T1000 (cell line): Measurements from ENCODE around the gene YY1.
"Not testable (repeated sequence)": the region's sequence is repeated elsewhere in the genome, so short reads cannot be mapped to it uniquely, and the experiment has no call there.

Source experiments
- DNase-seq: peaks from one replicate; lab custom pipeline; 2025; ENCODE audit warnings: mixed read lengths; lab: John Stamatoyannopoulos, UW

YY1 gene

DNA sequence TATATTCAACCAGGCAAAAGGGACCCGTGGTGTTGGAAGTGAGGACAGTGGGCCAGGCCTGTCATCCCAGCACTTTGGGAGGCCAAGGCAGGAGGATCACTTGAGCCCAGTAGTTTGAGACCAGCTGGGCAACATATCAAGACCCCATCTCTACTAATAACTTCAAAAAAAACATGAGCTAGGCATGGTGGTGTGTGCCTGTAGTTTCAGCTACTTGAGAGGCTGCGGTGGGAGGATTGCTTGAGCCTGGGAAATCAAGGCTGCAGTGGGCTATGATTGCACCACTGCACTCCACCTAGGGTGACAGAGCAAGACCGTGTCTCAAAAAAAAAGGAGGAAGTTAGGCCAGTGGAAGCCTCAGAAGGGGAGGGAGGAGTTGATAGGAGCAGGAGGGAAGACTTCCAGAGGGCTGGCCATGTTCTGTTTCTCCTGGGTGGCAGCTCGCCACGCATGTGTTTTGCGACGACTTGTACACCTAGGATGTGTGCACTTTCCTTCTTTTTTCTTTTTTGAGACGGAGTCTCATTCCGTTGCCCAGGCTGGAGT, 57.2 kb downstream of the YY1 start:
- DNase-seq: no peak

DNA sequence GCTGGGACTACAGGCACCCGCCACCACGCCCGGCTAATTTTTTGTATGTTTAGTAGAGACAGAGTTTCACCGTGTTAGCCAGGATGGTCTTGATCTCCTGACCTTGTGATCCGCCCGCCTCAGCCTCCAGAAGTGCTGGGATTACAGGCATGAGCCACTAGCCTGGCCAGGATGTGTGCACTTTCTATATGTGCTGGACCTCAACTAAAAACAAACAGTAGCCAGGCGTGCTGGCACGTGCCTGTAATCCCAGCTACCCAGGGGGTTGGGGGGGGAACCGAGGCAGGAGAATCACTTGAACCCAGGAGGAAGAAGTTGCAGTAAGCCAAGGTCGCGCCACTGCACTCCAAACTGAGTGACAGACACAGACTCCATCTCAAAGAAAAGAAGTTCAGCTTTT, 57.8 kb downstream of the YY1 start:
- DNase-seq: not testable (repeated sequence)

DNA sequence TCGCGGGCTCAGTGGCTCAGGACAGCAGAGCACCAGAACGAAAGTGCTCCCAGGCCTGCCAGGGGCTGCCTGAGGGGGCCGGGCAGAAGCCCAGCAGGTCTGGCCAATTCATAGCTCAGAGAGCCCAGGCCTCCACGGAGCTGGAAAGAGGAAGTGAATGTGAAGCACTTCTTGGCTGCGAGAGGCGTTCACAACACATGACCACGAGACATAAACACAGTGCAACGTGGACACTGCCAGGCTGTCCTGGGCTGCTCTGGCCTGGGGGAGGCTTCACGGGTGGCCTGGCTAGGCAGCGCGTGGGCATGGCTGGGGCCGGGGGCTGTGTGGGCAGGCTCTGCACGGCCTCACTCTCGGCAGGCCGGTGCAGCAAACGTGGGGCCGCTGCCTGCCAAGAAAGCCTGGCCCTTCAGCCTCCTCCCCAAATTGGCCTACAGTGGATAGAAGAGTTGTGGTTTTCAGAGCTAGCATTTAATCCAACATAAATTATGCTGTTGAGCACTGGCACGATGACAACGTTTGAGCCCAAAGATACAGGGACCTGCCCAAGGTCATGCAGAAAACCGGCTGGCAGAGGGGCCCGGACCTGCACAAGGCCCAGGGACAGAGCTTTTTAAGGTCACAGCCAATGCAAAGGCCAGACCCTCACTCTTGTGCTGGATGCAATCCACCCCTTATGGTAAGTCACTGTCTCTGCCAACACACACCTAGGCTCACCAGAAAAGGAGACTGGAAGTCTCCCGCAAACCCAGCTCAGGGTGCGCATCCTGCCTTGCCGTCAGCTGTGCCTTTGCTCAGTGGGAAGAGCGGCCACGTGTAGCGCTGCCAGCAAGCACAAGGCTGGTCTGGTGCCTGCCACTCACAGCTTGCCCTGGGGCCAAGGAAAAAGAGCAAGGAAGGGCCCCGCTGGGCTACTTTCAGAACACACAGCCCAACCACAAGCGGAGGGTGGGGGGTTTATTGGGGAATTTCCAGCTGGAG, 58.7 kb downstream of the YY1 start:
- DNase-seq: no peak

DNA sequence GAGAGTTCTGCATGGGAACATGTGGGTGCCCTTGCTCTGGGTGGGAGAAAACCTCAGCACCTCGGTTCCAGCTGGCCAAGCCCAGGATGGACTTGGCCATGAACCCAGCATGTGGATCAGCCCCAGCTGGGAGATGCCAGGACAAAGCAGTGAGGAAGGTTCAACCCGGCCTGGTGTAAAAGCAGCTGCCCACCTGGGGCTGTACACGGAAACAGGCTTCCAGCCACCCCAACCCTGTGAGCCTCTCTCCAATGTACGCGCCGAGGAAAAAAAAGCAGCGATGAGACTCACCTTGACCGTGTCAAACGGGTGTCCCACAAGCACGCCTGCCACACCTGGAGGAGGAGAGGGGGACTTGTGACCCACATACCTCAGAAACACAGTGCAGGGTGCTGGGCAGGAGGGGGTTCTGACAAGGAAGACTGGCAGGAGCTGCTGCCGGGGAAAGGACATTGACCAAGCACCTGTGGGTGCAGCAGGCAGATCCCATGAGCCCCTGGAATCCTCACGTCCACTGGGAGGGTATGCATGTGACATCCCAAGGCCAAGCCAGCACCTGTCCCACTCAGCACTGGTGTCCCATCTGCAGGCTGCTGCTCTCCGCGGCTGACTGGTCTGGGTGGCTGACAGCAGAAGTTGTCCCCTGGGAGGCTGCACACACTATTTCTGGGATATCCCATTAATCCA, 59.8 kb downstream of the YY1 start:
- DNase-seq: no peak

DNA sequence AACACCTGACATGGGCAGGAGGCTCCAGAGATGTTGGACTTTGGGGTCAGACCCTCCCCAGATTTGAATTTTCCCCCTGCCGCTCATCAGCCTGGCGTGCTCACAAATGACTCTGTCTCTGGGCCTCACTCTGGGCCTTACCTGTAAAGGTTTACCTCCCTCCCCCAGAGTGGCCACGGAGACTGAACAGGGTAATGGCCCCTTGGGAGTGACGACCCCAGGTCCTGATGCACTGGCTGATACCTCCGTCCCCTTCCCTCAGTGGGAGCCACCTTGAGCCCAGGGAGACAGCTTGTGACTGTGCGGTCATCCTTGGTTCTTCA, 60.3 kb downstream of the YY1 start:
- no peak for DNase-seq

DNA sequence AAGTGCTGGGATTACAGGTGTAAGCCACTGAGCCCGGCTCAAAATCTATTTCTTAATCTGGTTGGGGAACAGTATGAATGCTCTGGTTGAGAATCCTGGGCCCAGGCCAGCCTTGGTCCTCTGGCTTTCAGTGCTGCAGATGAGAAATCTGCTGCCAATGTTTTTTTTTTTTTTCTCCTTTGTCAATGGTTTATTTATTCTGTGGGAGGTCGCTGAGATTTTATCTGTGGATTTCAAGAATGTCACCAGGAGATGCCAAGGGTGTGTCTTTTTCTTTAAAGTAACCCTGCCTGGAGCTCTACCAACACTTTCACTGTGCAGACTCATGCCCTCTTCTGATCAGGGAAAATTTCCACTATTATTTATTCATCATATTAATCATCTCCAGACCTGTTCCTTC, 63.7 kb downstream of the YY1 start:
- no peak for DNase-seq

DNA sequence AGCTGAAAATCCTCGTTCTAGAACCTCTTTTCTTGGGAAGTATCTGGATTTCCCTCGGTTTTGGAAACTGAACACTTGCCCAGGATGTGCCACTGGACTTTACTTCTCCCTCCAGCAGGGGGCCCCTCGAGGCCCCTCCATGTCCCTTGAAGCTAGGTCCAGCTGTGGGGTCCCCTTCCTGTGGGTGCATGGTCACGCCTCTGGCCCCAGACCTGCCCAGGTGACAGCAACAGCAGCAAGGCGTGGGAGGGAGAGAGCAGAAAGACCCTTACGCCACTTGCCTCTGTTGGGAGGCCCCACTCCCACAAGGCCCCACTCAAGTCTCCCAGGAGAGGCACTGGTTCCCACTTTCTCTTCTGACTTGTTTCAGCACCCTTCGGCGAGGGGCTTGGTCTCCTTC, 64.2 kb downstream of the YY1 start:
- DNase-seq: no peak

DNA sequence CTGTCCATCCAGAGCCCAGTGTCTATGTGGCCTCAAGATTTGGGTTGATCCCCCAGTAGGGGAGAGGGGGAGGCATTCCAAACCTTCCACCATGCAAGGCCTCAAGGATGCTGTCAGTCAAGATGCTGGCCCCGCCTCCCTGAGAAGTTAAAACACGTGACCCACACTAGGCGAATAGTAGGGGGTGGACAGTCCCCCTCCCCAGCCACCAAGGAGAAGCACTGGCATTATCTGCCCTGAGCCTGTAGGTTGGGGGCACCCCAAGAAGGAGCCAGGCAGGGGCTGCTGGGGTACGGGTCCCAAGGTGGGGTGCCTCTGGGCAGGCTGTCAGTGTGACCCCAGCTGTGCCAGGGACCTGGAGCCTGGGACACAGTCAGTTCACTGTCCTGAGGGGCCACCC, 65.0 kb downstream of the YY1 start:
- no peak for DNase-seq

DNA sequence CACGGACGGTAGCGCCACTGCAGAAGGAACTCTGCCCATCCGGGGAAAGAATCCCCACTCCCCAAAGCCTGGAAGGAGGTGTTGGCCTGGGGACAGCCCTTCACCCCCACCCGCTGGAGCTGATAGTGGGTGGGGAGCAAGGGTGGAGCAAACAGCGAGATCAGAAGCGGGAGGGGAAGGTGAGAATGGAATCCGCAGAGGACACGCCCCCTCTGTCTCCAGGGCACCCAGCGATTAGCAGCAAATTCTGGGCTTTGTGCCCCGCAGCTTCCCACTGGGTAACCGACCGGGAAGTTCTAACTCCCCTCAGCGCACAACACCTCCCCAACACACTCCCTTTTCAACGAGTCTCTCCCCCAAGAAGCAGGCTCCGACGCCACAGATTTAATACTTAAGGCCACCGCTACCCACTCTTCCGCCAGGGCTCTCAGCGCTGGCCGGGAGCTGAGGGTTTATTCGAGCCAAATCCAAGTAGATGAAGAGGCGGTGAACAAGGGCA, 65.9 kb downstream of the YY1 start:
- no peak for DNase-seq

DNA sequence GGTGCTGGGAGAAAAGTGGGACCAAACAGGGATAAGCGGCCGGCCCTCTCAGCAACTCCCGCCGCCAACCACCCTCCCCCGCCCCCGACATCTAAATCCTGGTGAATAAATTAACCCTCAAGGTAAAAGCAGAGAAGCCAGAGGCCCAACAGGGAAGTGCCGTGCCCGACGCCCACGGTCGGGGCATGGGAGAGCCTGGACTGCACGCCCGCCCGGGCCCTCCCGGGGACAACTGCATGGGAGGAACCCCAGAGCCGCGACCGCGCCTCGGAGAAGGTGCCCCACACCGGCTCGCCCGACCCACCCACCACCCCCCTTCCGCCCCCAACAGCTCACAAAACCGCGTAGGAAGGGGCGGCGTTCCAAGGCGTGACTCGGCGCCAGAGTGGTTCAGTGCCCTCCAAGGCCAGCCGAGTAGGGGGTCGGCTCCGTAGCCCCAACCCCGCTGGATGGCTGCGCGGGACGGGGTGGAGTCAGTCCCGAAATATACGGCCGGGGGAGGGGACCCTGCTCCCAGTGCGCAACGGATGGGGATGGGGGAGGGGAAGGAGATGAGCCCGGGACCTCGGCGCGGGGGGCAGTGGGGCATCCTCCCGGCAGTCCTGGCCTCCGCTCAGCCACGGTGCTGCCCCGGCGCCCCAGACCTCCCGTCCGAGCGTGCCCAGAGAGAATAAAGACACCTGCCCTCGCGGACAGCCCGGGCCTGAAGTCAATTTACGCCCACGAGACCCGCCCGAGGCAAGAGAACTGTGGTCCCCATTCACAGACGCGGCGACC, 66.6 kb downstream of the YY1 start:
- no peak for DNase-seq

DNA sequence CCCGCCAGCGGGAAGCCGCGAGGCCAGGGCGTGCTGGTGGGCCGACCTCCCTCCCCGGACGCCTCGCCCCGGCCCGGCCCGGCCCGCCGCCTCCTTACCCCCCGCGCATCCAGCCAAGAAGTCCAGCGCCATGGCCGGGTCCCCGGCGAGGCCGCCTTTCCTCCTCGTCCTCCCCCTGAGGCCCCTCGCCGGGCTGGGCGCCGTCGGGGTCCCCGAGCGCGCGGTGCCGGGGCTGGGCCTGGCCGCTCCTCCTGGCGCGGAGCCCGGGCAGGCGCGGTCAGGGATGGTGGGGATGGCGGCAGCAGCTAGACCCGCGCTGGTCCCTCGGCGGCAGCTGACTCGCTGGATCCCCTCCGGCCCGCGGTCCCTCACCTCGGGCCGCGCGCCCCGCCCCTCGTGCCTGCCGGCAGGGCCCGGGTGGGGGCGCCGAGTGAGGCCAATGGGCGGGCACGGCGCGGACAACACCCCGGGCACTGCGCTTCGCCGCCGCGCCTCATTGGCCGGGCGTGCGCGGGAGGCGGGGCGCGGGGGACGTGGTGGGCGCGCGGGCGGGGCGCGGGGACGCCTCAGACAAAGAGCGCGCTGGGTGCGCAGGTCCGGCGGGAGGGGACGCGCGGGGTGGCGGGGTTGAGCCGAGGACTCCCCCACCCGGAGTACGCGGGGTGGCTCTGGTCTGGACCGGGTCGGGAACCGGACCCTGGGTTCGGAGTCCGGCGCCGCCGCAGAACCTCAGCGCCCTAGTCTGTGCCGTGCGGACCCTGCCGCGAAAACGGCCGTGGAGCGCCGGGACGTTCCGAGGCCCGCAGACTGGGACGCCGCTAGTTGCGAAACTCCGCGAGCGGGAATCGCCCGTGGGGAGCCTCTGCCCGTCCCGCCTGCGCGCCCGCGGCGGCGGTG, 67.4 kb downstream of the YY1 start, which contains the start of gene SLC25A29:
SLC25A29 (minus strand) TSS at position 344 of the 897 bp plus-strand sequence; CDS start at position 132, 212 bp downstream.
- peak; percentile 67 for DNase-seq

DNA sequence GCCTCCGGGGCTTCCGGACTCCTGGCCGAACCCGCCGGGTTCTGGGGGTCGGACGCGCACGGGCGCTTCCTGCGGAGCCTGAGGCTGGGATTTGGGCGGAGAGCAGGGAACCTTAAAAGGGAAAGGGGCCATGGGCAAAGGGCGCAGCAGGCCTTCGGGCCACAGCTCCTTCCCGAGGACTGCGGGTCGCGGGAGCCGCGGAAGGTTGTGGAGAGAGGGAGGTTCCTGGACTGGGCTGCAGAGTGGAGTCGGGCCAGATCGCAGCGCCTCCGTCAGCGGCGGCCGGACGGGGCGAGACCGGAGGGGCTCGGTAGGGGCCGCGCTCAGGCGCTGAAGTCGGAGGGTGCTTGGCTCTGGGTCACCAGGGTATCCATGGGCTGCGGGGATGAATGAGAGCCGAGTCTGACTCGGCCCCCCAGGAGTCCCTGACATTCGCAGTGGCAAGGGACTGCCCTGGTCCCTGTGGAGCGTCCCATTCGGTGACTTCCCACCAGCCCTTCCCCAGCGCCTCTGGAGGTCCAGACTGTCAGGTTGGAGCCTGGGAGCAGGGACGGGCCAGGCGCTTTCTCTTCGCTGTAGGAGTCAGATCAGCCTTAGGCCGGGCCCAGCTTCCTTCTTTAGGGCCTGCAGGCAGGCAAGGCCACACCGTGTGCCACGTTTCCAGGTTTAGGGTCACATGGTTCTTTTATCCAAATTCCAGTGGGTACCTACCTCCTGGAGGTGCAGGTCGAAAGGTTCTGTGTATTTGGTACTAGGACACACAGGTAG, 68.2 kb downstream of the YY1 start:
- DNase-seq: no peak

DNA sequence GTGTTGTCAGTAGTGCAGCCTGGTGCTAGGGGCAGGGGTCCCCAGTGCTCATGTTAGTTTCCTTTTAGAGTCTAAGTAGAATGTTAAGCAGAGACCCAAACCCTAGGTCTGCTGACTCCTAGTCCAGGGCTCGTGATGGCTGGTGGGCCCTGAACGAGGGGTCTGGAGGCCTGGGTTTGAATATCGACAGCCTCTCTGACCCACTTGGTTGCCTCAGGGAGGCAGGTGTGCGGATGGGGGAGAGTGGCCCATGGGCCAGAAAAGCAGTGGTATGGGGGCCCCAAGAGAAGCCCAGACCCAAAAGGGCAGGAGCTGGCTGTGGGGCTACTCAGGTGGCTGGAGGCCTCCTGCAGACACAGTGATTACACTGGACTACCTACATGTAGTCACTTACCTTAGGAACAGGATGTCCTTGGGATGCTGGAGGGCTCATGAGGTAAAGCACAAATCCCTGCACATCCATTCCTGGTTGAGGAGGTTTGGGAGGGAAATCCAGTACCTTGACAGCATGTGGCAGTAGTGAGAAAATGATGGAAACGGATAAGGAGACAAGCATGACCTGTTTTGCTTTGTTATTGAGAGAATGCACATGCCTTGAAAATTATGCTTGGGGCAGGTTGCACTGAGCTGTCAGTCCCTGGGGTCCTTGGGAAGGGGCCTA, 69.0 kb downstream of the YY1 start:
- no peak for DNase-seq

DNA sequence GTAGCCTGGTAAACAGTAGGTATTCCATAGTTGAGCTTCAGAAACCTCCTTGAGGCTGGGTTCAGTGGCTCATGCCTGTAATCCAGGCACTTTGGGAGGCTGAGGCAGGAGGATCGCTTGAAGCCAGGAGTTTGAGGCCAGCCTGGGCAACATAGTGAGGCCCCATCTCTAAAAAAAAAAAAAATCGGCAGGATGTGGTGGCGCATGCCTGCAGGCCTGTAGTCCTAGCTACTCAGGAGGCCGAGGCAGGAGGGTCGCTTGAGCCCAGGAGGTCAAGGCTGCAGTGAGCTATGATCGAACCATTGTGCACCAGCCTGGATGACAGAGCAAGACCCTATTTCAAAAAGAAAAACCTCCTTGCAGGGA, 69.5 kb downstream of the YY1 start:
- DNase-seq: not testable (repeated sequence)

DNA sequence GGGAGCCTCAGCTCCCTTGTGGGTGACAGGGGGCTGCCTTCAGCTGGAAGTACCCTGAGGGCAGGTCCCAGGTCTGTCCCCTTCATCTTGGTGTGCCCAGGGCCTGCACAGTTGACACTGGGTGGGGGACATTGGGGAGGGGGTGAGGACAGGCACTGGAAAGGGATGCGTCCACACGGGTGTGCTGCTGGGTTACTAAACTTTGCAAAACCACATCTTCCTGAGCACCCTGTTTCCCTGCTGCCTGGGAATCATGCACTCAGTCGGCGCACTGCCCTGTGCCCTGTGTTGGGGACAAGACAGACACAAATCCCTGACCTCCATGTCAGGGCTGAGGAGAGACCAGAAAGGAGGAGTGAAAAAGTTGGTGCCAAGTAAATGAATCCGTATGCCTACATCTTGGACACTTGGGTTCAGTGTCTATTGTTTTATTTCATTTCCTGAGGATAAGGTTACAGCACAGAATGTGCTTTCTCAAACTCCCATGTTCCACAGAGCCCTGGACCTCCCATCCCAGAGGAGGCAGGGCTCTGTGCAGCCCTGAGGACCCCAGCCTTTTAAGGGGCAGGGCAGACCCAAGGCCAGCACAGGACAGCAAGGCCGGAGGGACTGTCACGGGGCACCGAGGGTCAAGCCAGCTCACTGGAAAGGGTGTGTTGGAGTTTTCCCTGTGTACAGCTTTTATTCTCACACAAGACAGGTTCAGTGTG, 70.2 kb downstream of the YY1 start:
- no peak for DNase-seq

DNA sequence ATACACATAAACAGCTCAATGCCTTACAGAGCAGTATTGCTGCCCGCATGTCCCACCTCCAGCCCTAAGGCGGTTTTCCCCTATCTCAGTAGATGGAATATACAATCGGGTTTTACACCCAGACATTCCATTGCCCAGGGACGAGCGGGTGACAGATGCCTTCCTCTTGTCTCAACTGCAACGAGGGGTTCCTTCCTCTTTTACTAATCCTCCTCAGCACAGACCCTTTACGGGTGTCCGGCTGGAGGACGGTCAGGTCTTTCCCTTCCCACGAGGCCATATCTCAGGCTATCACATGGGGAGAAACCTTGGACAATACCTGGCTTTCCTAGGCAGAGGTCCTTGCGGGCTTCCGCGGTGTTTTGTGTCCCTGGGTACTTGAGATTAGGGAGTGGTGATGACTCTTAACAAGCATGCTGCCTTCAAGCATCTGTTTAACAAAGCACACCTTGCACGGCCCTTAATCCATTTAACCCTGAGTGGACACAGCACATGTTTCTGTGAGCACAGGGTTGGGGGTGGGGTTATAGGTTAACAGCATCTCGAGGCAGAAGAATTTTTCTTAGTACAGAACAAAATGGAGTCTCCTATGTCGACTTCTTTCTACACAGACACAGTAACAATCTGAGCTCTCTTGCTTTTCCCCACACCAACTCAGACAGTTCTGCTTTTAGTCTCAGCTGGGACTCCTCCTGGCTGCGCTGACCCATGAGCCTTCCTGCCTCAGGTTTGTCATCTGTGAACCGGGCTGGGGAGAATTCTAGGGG, 73.3 kb downstream of the YY1 start:
- DNase-seq: not testable (repeated sequence)

DNA sequence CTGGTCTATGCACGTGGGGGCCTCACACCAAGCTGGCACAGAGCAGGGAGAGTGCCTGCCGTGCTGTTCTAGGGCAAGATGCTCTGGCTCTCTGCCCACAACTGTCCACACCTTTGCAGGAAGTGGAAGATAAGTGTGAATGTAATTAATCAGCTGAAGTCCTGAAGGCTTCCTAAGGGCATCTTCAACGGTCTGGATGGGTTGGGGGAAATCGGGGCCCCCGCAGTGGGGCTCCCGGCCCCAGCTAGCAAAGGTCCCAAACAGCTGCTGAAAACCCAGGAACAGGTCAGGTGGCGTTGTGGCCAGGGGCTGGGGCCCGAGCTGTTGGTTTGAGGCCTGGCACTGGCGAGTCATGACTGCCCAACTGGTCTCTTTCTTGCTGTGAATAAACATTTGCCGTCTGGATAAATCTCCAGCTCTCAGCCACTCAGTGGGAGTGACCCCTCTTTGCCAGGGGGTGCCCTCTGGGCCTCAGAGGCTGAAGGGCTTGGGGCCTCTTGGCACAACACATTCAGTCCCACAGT, 74.0 kb downstream of the YY1 start:
- no peak for DNase-seq
